Common myeloid progenitor, CD34-positive (primary cell): ENCODE results near the gene TSPAN33.

Experiments used
- CTCF ChIA-PET: fragments of 350-600 bp; sonication (Branson Sonifier 250); formaldehyde crosslinking; loops from one replicate; lab custom pipeline; 2021; ENCODE audit warnings: antibody characterized with exemption; lab: Charles Lee
- POLR2A ChIA-PET: fragments of 350-600 bp; sonication (Branson Sonifier 250); formaldehyde crosslinking; loops from one replicate; lab custom pipeline; 2021; ENCODE audit warnings: antibody characterized with exemption; lab: Charles Lee
- DNase-seq, 3 donors: peaks; one replicate each; pipeline versions ENCODE4 v3.0.0 to v3.0.0-alpha.2; 2013
- H3K27ac ChIP-seq, 2 experiments: 1 replicate in 1 of 2; 2 replicates in 1 of 2; pipeline ENCODE4 v1.7.0; 2013; ENCODE audit warnings: inconsistent platforms in 2 of 2, low read length in 2 of 2, mild to moderate bottlenecking in 2 of 2, low read depth in 1 of 2, moderate library complexity in 1 of 2; ENCODE audit not compliant: severe bottlenecking in 2 of 2, insufficient read depth in 1 of 2, poor library complexity in 1 of 2
- H3K27me3 ChIP-seq, 5 experiments: replicated peaks in 2 of 5; 1 replicate in 3 of 5; 2 replicates in 2 of 5; pipeline versions ENCODE4 v1.6.1 to v1.7.0; 2013; ENCODE audit warnings: low read length in 4 of 5, mild to moderate bottlenecking in 2 of 5, moderate library complexity in 2 of 5, inconsistent platforms in 1 of 5; ENCODE audit not compliant: insufficient read depth in 5 of 5, control insufficient read depth in 4 of 5
- H3K36me3 ChIP-seq, 4 experiments: 1 replicate in 2 of 4; 2 replicates in 2 of 4; pipeline versions ENCODE4 v1.6.1 to v1.7.0; 2013; ENCODE audit warnings: low read length in 3 of 4, control low read depth in 1 of 4, mild to moderate bottlenecking in 1 of 4; ENCODE audit not compliant: control insufficient read depth in 4 of 4, insufficient read depth in 4 of 4
- H3K4me1 ChIP-seq, 4 experiments: 1 replicate in 3 of 4; 2 replicates in 1 of 4; pipeline versions ENCODE4 v1.6.1 to v1.7.1; 2013; ENCODE audit warnings: low read length in 3 of 4, mild to moderate bottlenecking in 3 of 4, control low read depth in 1 of 4, inconsistent platforms in 1 of 4, moderate library complexity in 1 of 4; ENCODE audit not compliant: control insufficient read depth in 4 of 4, insufficient read depth in 4 of 4; ENCODE audit errors: control extremely low read depth in 1 of 4
- H3K4me3 ChIP-seq, 7 experiments: 1 replicate in 4 of 7; 2 replicates in 3 of 7; pipeline versions ENCODE4 v1.5.1 to v1.7.0; 2013; ENCODE audit warnings: mild to moderate bottlenecking in 7 of 7, low read length in 6 of 7, moderate library complexity in 6 of 7, inconsistent platforms in 2 of 7, low read depth in 2 of 7, control low read depth in 1 of 7; ENCODE audit not compliant: insufficient read depth in 4 of 7, control insufficient read depth in 1 of 7; ENCODE audit errors: extremely low read depth in 1 of 7
- H3K9me3 ChIP-seq, 5 experiments: 1 replicate in 4 of 5; 2 replicates in 1 of 5; pipeline versions ENCODE4 v1.6.1 to v1.7.1; 2013; ENCODE audit warnings: low read length in 4 of 5, mild to moderate bottlenecking in 2 of 5, inconsistent platforms in 1 of 5, low read depth in 1 of 5, moderate library complexity in 1 of 5; ENCODE audit not compliant: control insufficient read depth in 4 of 5, insufficient read depth in 2 of 5; ENCODE audit errors: control extremely low read depth in 1 of 5
- WGBS: methylation state at CpG from one replicate; pipeline ENCODE4 v1.1.5; 2013; ENCODE audit not compliant: insufficient coverage; 5-methylcytosine and 5-hydroxymethylcytosine counted together

TSPAN33 gene

GRCh38 chr7:129208667-129209066 lies 64.2 kb downstream of the TSPAN33 start:
- Histone ChIP-seq H3K4me1 (no peaks in the 10 kb centered on the region), H3K4me3 (no peak overlapping the region), H3K27me3 (no peaks in the 10 kb centered on the region), H3K9me3 (no peaks in the 10 kb centered on the region), H3K27ac (no peak overlapping the region), H3K36me3 (peaks cover 5 to 54% (median 32%) of the 10 kb centered on the region in 4 experiments)
- 99% methylated on average over 9 of the region's 9 CpGs for WGBS
- CTCF ChIA-PET, result interaction anchor here (0.6 to 13.9 kb wide), 6 partner anchors 9 to 260 kb away, joined by 3 to 170 read pairs (median 4); no protein-coding TSS in a partner anchor
- DNase-seq, result no peak
- POLR2A ChIA-PET, result no interaction called here

GRCh38 chr7:129209067-129209926 lies 64.8 kb downstream of the TSPAN33 start:
- no peak for DNase-seq
- Histone ChIP-seq H3K27ac (no peak overlapping the region), H3K36me3 (peaks cover 5 to 54% (median 31%) of the 10 kb centered on the region in 4 experiments), H3K4me3 (no peak overlapping the region), H3K27me3 (no peaks in the 10 kb centered on the region), H3K4me1 (no peaks in the 10 kb centered on the region), H3K9me3 (no peaks in the 10 kb centered on the region)
- CTCF ChIA-PET, result interaction anchor here (0.8 to 13.9 kb wide), 10 partner anchors 10 to 274 kb away, joined by 3 to 170 read pairs (median 6); no protein-coding TSS in a partner anchor
- 96% methylated on average over 14 of the region's 15 CpGs for WGBS
- POLR2A ChIA-PET, result no interaction called here

GRCh38 chr7:129210256-129210988 lies 65.9 kb downstream of the TSPAN33 start:
- WGBS, result 79% methylated on average over 16 of the region's 16 CpGs
- H3K9me3 ChIP-seq, result no peaks in the 10 kb centered on the region
- peaks cover 5 to 51% (median 28%) of the 10 kb centered on the region in 4 experiments for H3K36me3 ChIP-seq
- H3K4me1 ChIP-seq, result no peaks in the 10 kb centered on the region
- peak; percentile 56 to 78 (median 70) for DNase-seq
- H3K27ac ChIP-seq, result no peak overlapping the region
- H3K27me3 ChIP-seq, result no peaks in the 10 kb centered on the region
- CTCF ChIA-PET, result interaction anchor here (0.6 to 13.9 kb wide), 14 partner anchors 9 to 308 kb away, joined by 3 to 170 read pairs (median 4); no protein-coding TSS in a partner anchor
- POLR2A ChIA-PET, result no interaction called here
- no peak overlapping the region for H3K4me3 ChIP-seq

- no peak for DNase-seq
- CTCF ChIA-PET, result interaction anchor here (0.6 to 13.9 kb wide), 12 partner anchors 11 to 309 kb away, joined by 3 to 170 read pairs (median 4); no protein-coding TSS in a partner anchor
- Histone ChIP-seq H3K4me1 (no peaks in the 10 kb centered on the region), H3K4me3 (no peak overlapping the region), H3K36me3 (peaks cover 5 to 46% (median 26%) of the 10 kb centered on the region in 4 experiments), H3K9me3 (no peaks in the 10 kb centered on the region), H3K27me3 (no peaks in the 10 kb centered on the region), H3K27ac (no peak overlapping the region)
- 97% methylated on average over 10 of the region's 14 CpGs for WGBS
- POLR2A ChIA-PET, result no interaction called here
These were observed 66.4 kb downstream of the TSPAN33 start for GRCh38 chr7:129210989-129211312.

- CTCF ChIA-PET, result interaction anchor here (0.8 to 13.9 kb wide), 5 partner anchors 13 to 310 kb away, joined by 3 to 170 read pairs (median 3); partner anchors contain the start of gene KCP
These were observed 67.6 kb downstream of the TSPAN33 start for GRCh38 chr7:129212126-129212525.

GRCh38 chr7:129212596-129212995 lies 68.1 kb downstream of the TSPAN33 start:
- DNase-seq, result no peak
- WGBS, result 93% methylated on average over 4 of the region's 4 CpGs

More at GRCh38 chr7:129212126-129212525, 67.6 kb downstream of the TSPAN33 start:
- Histone ChIP-seq H3K4me1 (no peaks in the 10 kb centered on the region), H3K9me3 (no peaks in the 10 kb centered on the region), H3K27me3 (no peaks in the 10 kb centered on the region), H3K36me3 (peaks cover 5 to 36% (median 23%) of the 10 kb centered on the region in 4 experiments), H3K4me3 (no peak overlapping the region), H3K27ac (no peak overlapping the region)
- POLR2A ChIA-PET, result no interaction called here
- DNase-seq, result no peak
- WGBS, result 98% methylated on average over 14 of the region's 14 CpGs

More at GRCh38 chr7:129212596-129212995, 68.1 kb downstream of the TSPAN33 start:
- POLR2A ChIA-PET, result no interaction called here
- Histone ChIP-seq H3K9me3 (no peaks in the 10 kb centered on the region), H3K4me3 (no peak overlapping the region), H3K36me3 (peaks cover 5 to 31% (median 22%) of the 10 kb centered on the region in 4 experiments), H3K27me3 (no peaks in the 10 kb centered on the region), H3K27ac (no peak overlapping the region), H3K4me1 (no peaks in the 10 kb centered on the region)
- CTCF ChIA-PET, result interaction anchor here (1.3 to 13.9 kb wide), 3 partner anchors 49 to 302 kb away, joined by 3 to 170 read pairs (median 20); partner anchors contain the start of gene KCP
